Suprapubic skin (tissue), 4 donors: ENCODE data around the gene NAV3. TPM values are rescaled to one million over a fixed set of nuclear protein-coding genes. Genes with fewer than 3 reads are reported as not detected.

Experiments used
- DNase-seq, 2 donors: peaks; one replicate each; pipeline ENCODE4 v3.0.0-alpha.2; 2019; ENCODE audit warnings: low spot score in 2 of 2
- H3K27ac ChIP-seq: fragments of 200-600 bp; sonication (generic); one replicate; pipeline ENCODE4 v1.5.1; 2019
- H3K27me3 ChIP-seq: fragments of 200-600 bp; sonication (generic); one replicate; pipeline ENCODE4 v1.5.1; 2019
- H3K36me3 ChIP-seq: fragments of 200-600 bp; sonication (generic); one replicate; pipeline ENCODE4 v1.5.1; 2019
- H3K4me1 ChIP-seq: fragments of 200-600 bp; sonication (generic); one replicate; pipeline ENCODE4 v1.5.1; 2019
- H3K4me3 ChIP-seq: fragments of 200-600 bp; sonication (generic); one replicate; pipeline ENCODE4 v1.5.1; 2019; ENCODE audit warnings: mild to moderate bottlenecking
- H3K9me3 ChIP-seq: fragments of 200-600 bp; sonication (generic); one replicate; pipeline ENCODE4 v1.5.1; 2019
- EP300 ChIP-seq: sonication (generic); formaldehyde crosslinking; IDR thresholded peaks from one replicate; pipeline ENCODE4 v1.6.1; 2017; ENCODE audit warnings: antibody characterized with exemption
- POLR2A ChIP-seq, 2 donors: fragments of 450-650 bp; IDR thresholded peaks; one replicate each; pipeline ENCODE4 v1.6.1; 2017; ENCODE audit warnings: antibody characterized with exemption in 2 of 2, mild to moderate bottlenecking in 2 of 2, moderate library complexity in 2 of 2
- POLR2AphosphoS5 ChIP-seq, 3 donors: sonication (generic); formaldehyde crosslinking; IDR thresholded peaks; one replicate each; pipeline ENCODE4 v1.6.1; 2017; ENCODE audit warnings: antibody characterized with exemption in 3 of 3
- WGBS: methylation state at CpG from one replicate; pipeline ENCODE4 v1.1.5; 2018; 5-methylcytosine and 5-hydroxymethylcytosine counted together
- total RNA-seq, 4 donors: library from RNA; depleted of rRNA; stranded (reverse); fragments of >200 nt; gene quantifications; one replicate each; pipeline ENCODE4 v1.1.0, GENCODE V29; 2016
- TF ChIP-seq, protein P1 (sequence below), 2 donors: fragments of 200-600 bp in 1 of 2; fragments of 450-650 bp in 1 of 2; sonication (generic) in 1 of 2; IDR thresholded peaks; one replicate each; pipeline ENCODE4 v1.5.1; 2016 to 2019; ENCODE audit warnings: antibody characterized with exemption in 2 of 2, mild to moderate bottlenecking in 1 of 2, moderate library complexity in 1 of 2

Gene NAV3
- total RNA-seq, 4 donors from 2014 or later = 11.7 to 20.9 (median 15.7) TPM

DNA sequence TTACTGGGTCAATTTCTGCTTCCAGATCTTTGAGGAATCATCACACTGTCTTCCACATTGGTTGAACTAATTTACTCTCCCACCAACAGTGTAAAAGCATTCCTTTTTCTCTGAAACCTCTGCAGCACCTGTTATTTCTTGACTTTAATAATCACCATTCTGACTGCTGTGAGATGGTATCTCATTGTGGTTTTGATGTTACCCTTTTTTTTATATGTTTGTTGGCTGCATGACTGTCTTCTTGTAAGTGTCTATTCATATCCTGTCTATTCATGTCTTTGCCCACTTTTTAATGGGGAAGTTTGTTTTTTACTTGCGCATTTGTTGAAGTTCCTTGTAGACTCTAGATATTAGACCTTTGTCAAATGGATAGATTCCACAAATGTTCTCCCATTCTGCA lies 324.9 kb downstream of the NAV3 start:
- no peak for DNase-seq
- Histone ChIP-seq H3K4me3 (no peak overlapping the region), H3K36me3 (no peaks in the 10 kb centered on the region), H3K27ac (no peak overlapping the region), H3K9me3 (no peaks in the 10 kb centered on the region), H3K4me1 (no peaks in the 10 kb centered on the region), H3K27me3 (no peaks in the 10 kb centered on the region)
- TF ChIP-seq, protein P1, sequence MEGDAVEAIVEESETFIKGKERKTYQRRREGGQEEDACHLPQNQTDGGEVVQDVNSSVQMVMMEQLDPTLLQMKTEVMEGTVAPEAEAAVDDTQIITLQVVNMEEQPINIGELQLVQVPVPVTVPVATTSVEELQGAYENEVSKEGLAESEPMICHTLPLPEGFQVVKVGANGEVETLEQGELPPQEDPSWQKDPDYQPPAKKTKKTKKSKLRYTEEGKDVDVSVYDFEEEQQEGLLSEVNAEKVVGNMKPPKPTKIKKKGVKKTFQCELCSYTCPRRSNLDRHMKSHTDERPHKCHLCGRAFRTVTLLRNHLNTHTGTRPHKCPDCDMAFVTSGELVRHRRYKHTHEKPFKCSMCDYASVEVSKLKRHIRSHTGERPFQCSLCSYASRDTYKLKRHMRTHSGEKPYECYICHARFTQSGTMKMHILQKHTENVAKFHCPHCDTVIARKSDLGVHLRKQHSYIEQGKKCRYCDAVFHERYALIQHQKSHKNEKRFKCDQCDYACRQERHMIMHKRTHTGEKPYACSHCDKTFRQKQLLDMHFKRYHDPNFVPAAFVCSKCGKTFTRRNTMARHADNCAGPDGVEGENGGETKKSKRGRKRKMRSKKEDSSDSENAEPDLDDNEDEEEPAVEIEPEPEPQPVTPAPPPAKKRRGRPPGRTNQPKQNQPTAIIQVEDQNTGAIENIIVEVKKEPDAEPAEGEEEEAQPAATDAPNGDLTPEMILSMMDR (IDR thresholded peaks at IDR 0.05) = no peak
- TF ChIP-seq POLR2AphosphoS5 (IDR thresholded peaks at IDR 0.05) = no peak
- TF ChIP-seq POLR2A (IDR thresholded peaks at IDR 0.05) = no peak
- TF ChIP-seq EP300 = no peak
- 88% methylated on average over 1 of the region's 1 CpG for WGBS

DNA sequence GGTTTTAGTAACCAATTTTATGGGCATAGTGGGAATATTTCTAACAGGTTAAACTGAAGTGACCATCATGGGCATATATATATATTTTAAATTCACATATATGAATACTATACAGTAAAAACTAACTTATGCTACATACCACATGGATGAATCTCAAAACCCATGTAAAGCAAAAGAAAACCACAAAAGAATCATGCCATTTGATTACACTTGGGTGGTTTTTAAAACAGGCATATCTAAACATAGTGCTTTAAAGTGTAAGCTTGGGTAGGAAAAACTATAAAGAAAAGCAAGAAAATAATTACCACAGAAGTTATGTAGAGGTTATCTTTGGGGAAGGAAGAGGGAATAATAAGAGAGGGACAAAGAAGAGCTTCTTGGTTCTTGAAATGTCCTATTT lies 326.1 kb downstream of the NAV3 start:
- H3K9me3 ChIP-seq = no peaks in the 10 kb centered on the region
- DNase-seq = no peak
- H3K27ac ChIP-seq = no peak overlapping the region
- no peaks in the 10 kb centered on the region for H3K4me1 ChIP-seq
- H3K4me3 ChIP-seq = no peak overlapping the region
- no peaks in the 10 kb centered on the region for H3K36me3 ChIP-seq
- TF ChIP-seq POLR2A (IDR thresholded peaks at IDR 0.05) (no peak), POLR2AphosphoS5 (IDR thresholded peaks at IDR 0.05) (no peak), EP300 (no peak)
- TF ChIP-seq, protein P1 (IDR thresholded peaks at IDR 0.05) = no peak
- no peaks in the 10 kb centered on the region for H3K27me3 ChIP-seq

DNA sequence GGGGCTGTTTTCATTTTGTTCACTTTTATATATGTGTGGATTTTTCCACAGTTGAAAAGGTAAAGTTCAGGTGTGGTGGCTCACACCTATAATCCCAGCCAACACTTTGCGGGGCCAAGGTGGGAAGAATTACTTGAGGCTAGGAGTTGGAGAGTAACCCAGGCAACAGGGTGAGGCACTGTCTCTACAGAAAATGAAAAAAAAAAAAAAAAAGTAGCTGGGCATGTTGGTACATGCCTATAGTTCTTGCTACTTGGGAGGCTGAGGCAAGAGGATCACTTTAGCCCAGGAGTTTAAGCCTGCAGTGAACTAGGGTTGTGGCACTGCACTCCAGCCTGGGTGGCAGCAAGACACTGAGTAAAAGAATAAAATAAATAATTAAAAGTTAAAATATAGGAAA lies 326.5 kb downstream of the NAV3 start:
- TF ChIP-seq POLR2AphosphoS5 (IDR thresholded peaks at IDR 0.05) (no peak), POLR2A (IDR thresholded peaks at IDR 0.05) (no peak), EP300 (no peak)
- TF ChIP-seq, protein P1 (IDR thresholded peaks at IDR 0.05) = no peak
- Histone ChIP-seq H3K36me3 (no peaks in the 10 kb centered on the region), H3K4me3 (no peak overlapping the region), H3K27ac (no peak overlapping the region), H3K27me3 (no peaks in the 10 kb centered on the region), H3K4me1 (no peaks in the 10 kb centered on the region), H3K9me3 (no peaks in the 10 kb centered on the region)
- WGBS = 63% methylated on average over 1 of the region's 1 CpG
- DNase-seq = no peak

DNA sequence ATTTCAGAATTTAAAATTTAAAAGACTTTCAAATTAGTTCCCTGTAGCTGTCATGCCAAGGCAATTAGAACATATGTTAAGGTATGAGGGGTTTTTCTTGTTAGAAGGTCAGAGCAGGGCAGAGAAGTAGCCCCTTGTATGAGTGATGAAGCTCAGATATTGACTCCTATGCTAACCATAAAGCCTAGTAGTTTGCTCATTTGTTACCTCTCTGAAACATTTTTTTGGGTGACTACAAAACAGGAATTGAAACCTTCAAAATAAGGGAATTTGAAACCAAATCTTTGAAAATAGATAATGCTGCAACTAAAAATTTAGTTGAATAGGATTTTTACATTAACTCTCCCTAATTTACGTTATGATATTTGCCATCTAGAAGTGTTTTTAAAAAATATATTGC lies 333.5 kb downstream of the NAV3 start:
- Histone ChIP-seq H3K4me1 (no peaks in the 10 kb centered on the region), H3K4me3 (no peak overlapping the region), H3K27me3 (no peaks in the 10 kb centered on the region), H3K9me3 (no peaks in the 10 kb centered on the region), H3K36me3 (no peaks in the 10 kb centered on the region), H3K27ac (no peak overlapping the region)
- TF ChIP-seq EP300 (no peak), POLR2AphosphoS5 (IDR thresholded peaks at IDR 0.05) (no peak), POLR2A (IDR thresholded peaks at IDR 0.05) (no peak)
- TF ChIP-seq, protein P1 (IDR thresholded peaks at IDR 0.05) = no peak
- no peak for DNase-seq
- WGBS = 92% methylated on average over 1 of the region's 1 CpG

DNA sequence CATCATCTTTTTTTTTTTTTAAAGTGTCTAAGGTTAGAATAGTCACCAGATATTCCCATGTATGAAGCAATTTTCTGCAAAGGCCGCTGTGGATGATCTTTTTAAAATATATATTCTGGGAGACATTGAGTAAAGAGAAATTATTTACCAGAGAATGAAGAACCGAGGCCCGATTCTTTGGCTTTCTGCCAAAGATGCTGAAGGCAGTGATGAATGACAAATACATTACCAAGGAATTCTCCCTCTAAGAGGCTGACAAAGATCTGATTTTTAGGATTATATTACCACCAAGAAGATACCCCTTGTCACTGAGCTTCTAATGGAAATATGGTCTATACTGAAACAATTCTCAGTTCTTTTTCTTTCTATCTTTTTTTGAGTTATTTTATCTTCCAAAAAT lies 336.8 kb downstream of the NAV3 start:
- H3K27me3 ChIP-seq = no peaks in the 10 kb centered on the region
- no peaks in the 10 kb centered on the region for H3K4me1 ChIP-seq
- WGBS = 41% methylated on average over 3 of the region's 3 CpGs
- no peak overlapping the region for H3K4me3 ChIP-seq
- no peak for DNase-seq
- H3K36me3 ChIP-seq = no peaks in the 10 kb centered on the region
- TF ChIP-seq POLR2A (IDR thresholded peaks at IDR 0.05) (no peak), EP300 (no peak), POLR2AphosphoS5 (IDR thresholded peaks at IDR 0.05) (no peak)
- TF ChIP-seq, protein P1 (IDR thresholded peaks at IDR 0.05) = no peak
- no peaks in the 10 kb centered on the region for H3K9me3 ChIP-seq
- H3K27ac ChIP-seq = no peak overlapping the region
